Endodermal cell (in vitro differentiated cells): ENCODE results near the gene KDM2A. TPM values are rescaled to one million over a fixed set of nuclear protein-coding genes. Genes with fewer than 3 reads are reported as not detected.

Experiments
- DNase-seq: peaks from one replicate; pipeline ENCODE4 v3.0.0-alpha.2; 2017
- H3K27ac ChIP-seq: 2 replicates; pipeline ENCODE4 v1.5.1; 2013; ENCODE audit warnings: mild to moderate bottlenecking, low read depth, low read length, moderate library complexity
- H3K27me3 ChIP-seq: 2 replicates; pipeline ENCODE4 v1.6.1; 2013; ENCODE audit warnings: mild to moderate bottlenecking, low read length, moderate library complexity; ENCODE audit not compliant: insufficient read depth, control insufficient read depth, poor library complexity, severe bottlenecking
- H3K36me3 ChIP-seq: 2 replicates; pipeline ENCODE4 v1.7.0; 2013; ENCODE audit warnings: mild to moderate bottlenecking, low read length, moderate library complexity; ENCODE audit not compliant: control insufficient read depth, insufficient read depth
- H3K4me1 ChIP-seq: one replicate; pipeline ENCODE4 v1.7.0; 2013; ENCODE audit warnings: low read length; ENCODE audit not compliant: control insufficient read depth, insufficient read depth
- H3K4me3 ChIP-seq: 2 replicates; pipeline ENCODE4 v1.5.1; 2013; ENCODE audit warnings: mild to moderate bottlenecking, low read length, moderate library complexity
- H3K9ac ChIP-seq: 2 replicates; pipeline ENCODE4 v1.6.1; 2013; ENCODE audit warnings: mild to moderate bottlenecking, low read length, moderate library complexity; ENCODE audit not compliant: poor library complexity, severe bottlenecking; ENCODE audit errors: extremely low read depth
- H3K9me3 ChIP-seq: 2 replicates; pipeline ENCODE4 v1.6.1; 2013; ENCODE audit warnings: mild to moderate bottlenecking, low read length, moderate library complexity; ENCODE audit not compliant: control insufficient read depth
- H3K27ac Mint-ChIP-seq: 2 replicates; pipeline ENCODE4 v1.8.0; 2020; ENCODE audit warnings: mixed read lengths
- H3K27me3 Mint-ChIP-seq: 2 replicates; pipeline ENCODE4 v1.8.0; 2021; ENCODE audit warnings: mild to moderate bottlenecking, mixed read lengths; ENCODE audit not compliant: insufficient read depth
- H3K36me3 Mint-ChIP-seq: 2 replicates; pipeline ENCODE4 v1.8.0; 2020; ENCODE audit warnings: low read depth, mixed read lengths
- H3K4me1 Mint-ChIP-seq: 2 replicates; pipeline ENCODE4 v1.8.0; 2020; ENCODE audit warnings: mixed read lengths
- H3K4me3 Mint-ChIP-seq: 2 replicates; pipeline ENCODE4 v1.8.0; 2020; ENCODE audit warnings: mild to moderate bottlenecking, moderate library complexity, mixed read lengths
- H3K9me3 Mint-ChIP-seq: 2 replicates; pipeline ENCODE4 v1.8.0; 2020; ENCODE audit warnings: mild to moderate bottlenecking, mixed read lengths
- CTCF ChIP-seq: fragments of 200-600 bp; sonication (generic); conservative IDR thresholded peaks from 2 replicates; pipeline ENCODE4 v1.5.0; 2021; ENCODE audit warnings: antibody characterized with exemption, mild to moderate bottlenecking
- WGBS, 2 experiments: methylation state at CpG; one replicate each; pipeline versions ENCODE4 v1.1.5 to v1.1.7; 2013; ENCODE audit warnings: missing lambda C conversion rate in 2 of 2, mixed read lengths in 1 of 2; ENCODE audit not compliant: insufficient coverage in 1 of 2, insufficient read length in 1 of 2; 5-methylcytosine and 5-hydroxymethylcytosine counted together
- total RNA-seq, 2 donors: library from RNA; stranded (reverse); fragmentation: NEBNext Ultra II Directional in 1 of 2; extraction: Animal tissue kit (Norgen Biotek cat#: 25700) in 1 of 2; gene quantifications; 2 replicates in 1 of 2; 3 replicates in 1 of 2; pipeline ENCODE4 v1.2.1, GENCODE V29; 2021

The KDM2A gene
- total RNA-seq, 2 donors from 2014 or later = 59.4 to 75.4 TPM

DNA sequence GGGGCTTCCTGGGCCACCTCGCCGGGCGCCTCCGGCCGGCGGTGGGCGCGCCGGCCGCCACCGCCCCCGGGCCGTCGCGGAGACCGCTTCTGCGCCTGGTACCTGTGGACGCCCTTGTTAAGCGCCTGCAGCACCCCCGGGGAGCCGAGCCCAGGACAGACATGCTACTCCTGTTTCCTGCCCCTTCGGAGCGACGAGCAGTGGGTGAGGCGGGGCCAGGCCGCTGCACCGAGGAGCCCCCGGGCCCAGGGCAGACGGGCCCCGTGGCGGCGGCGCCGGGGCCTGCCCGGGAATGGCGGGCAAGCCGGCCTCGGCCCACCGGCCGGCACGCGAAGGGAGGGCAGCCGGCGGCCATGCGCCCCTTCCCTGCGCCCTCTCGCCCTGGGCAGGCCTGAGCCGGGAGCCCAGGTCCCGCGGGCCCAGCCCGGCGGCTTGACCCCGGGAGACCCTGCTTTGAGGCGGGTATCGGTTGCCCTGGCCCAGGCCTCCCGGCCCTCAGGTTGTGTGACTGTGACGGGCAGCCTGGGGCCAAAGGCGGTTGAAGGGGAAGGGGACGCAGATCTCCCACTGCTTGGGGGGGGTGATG is 789 bp upstream of the KDM2A start:
- Mint-ChIP-seq H3K27me3 (no peaks in the 10 kb centered on the region), H3K4me1 (peaks cover 21% of the 10 kb centered on the region), H3K4me3 (peak overlapping the region; percentile 99), H3K9me3 (no peaks in the 10 kb centered on the region), H3K27ac (peak overlapping the region; percentile 75), H3K36me3 (peaks cover 3% of the 10 kb centered on the region)
- peak overlapping the region; percentile 25 for H3K9ac ChIP-seq
- H3K27me3 ChIP-seq = no peaks in the 10 kb centered on the region
- no peaks in the 10 kb centered on the region for H3K9me3 ChIP-seq
- peaks cover 7% of the 10 kb centered on the region for H3K36me3 ChIP-seq
- peak; percentile 84 for DNase-seq
- TF ChIP-seq CTCF = no peak
- 7% methylated on average over 23 to 58 of the region's 59 CpGs for WGBS, 2 experiments
- peaks cover 5% of the 10 kb centered on the region for H3K4me1 ChIP-seq
- H3K27ac ChIP-seq = peak overlapping the region; percentile 60
- H3K4me3 ChIP-seq = no peak overlapping the region

GRCh38 chr11:67119585-67120391 is 725 bp downstream of the KDM2A start:
- 0 to 1% methylated on average over 18 to 61 of the region's 61 CpGs for WGBS, 2 experiments
- H3K36me3 Mint-ChIP-seq = peaks cover 13% of the 10 kb centered on the region
- TF ChIP-seq CTCF = peak; percentile 39
- H3K27ac Mint-ChIP-seq = peak overlapping the region; percentile 86
- peaks cover 5% of the 10 kb centered on the region for H3K4me1 ChIP-seq
- no peaks in the 10 kb centered on the region for H3K27me3 Mint-ChIP-seq
- H3K27me3 ChIP-seq = no peaks in the 10 kb centered on the region
- H3K4me3 Mint-ChIP-seq = peak overlapping the region; percentile 99
- H3K4me3 ChIP-seq = peak overlapping the region; percentile 99
- DNase-seq = peak; percentile 61
- H3K36me3 ChIP-seq = peaks cover 14% of the 10 kb centered on the region
- H3K27ac ChIP-seq = peak overlapping the region; percentile 81
- H3K9me3 Mint-ChIP-seq = no peaks in the 10 kb centered on the region
- H3K4me1 Mint-ChIP-seq = peaks cover 18% of the 10 kb centered on the region
- peak overlapping the region; percentile 78 for H3K9ac ChIP-seq
- H3K9me3 ChIP-seq = no peaks in the 10 kb centered on the region

GRCh38 chr11:67120456-67120855 is 1.4 kb downstream of the KDM2A start:
- peak overlapping the region; percentile 99 for H3K4me3 Mint-ChIP-seq
- no peak overlapping the region for H3K27ac ChIP-seq
- H3K9me3 Mint-ChIP-seq = no peaks in the 10 kb centered on the region
- peaks cover 18% of the 10 kb centered on the region for H3K4me1 Mint-ChIP-seq
- peaks cover 5% of the 10 kb centered on the region for H3K4me1 ChIP-seq
- H3K36me3 ChIP-seq = peaks cover 19% of the 10 kb centered on the region
- 0 to 1% methylated on average over 3 to 6 of the region's 12 CpGs for WGBS, 2 experiments
- peak overlapping the region; percentile 99 for H3K4me3 ChIP-seq
- no peak for TF ChIP-seq CTCF
- peaks cover 18% of the 10 kb centered on the region for H3K36me3 Mint-ChIP-seq
- H3K27me3 Mint-ChIP-seq = no peaks in the 10 kb centered on the region
- peak overlapping the region; percentile 86 for H3K27ac Mint-ChIP-seq
- H3K9ac ChIP-seq = peak overlapping the region; percentile 78
- no peak for DNase-seq
- no peaks in the 10 kb centered on the region for H3K9me3 ChIP-seq
- no peaks in the 10 kb centered on the region for H3K27me3 ChIP-seq
